DMS153 treated with DMSO at 0.1 percent for 48 hours (cell line): Measurements from ENCODE around the gene SLC43A3.
"Not testable (repeated sequence)": the region's sequence is repeated elsewhere in the genome, so short reads cannot be mapped to it uniquely, and the experiment has no call there.

Experiments used
- DNase-seq: peaks from one replicate; lab custom pipeline; 2025; ENCODE audit not compliant: unreplicated experiment; lab: John Stamatoyannopoulos, UW

SLC43A3 gene

GRCh38 chr11:57407941-57408475 lies 18.9 kb downstream of the SLC43A3 start:
- DNase-seq = no peak

- DNase-seq = no peak
These were observed 19.7 kb downstream of the SLC43A3 start for GRCh38 chr11:57407010-57407920.

DNA sequence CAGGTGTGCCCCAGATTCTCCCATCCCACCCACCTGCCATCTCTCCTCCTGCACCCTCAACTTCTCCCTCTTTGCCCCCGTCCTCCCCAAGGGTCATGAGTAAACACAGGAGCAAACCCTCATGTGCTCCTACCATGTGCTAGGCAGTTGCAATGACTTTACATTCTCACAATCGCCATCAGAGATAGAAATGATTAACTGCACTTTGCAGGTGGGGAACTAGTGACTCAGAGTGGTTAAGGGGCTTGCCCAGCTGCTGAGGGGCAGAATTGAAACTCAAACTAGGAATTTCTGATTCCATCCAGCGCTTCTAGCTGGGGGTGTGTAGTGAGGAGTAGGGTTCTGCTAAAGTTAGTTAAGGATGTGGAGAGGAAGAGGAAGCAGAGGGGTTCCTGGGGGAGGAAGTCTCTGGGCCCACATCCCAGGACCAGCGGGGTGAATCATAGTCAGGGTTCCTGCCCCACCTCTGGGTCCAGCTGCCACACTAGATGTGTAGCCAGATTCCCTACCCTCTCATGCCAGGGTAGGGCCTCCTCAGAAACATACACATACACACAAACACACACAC lies 20.5 kb downstream of the SLC43A3 start:
- DNase-seq = no peak

GRCh38 chr11:57405271-57405860 lies 21.6 kb downstream of the SLC43A3 start:
- DNase-seq = no peak

DNA sequence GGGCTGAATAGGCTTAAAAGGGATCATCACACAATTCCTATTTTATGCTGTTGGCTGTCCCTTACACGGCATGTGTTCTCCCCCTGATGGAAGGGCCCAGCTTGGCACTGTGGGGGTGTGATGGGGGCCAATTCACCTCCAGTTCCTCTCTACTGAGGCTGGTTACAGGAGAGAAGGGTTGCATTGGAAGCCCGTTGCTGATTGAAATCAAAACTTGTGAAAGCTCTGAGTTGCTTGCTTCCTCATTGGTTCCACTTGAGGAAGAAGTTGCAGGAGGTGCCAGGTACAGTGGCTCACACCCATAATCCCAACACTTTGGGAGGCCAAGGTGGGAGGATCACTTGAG lies 23.1 kb downstream of the SLC43A3 start:
- DNase-seq = no peak

DNA sequence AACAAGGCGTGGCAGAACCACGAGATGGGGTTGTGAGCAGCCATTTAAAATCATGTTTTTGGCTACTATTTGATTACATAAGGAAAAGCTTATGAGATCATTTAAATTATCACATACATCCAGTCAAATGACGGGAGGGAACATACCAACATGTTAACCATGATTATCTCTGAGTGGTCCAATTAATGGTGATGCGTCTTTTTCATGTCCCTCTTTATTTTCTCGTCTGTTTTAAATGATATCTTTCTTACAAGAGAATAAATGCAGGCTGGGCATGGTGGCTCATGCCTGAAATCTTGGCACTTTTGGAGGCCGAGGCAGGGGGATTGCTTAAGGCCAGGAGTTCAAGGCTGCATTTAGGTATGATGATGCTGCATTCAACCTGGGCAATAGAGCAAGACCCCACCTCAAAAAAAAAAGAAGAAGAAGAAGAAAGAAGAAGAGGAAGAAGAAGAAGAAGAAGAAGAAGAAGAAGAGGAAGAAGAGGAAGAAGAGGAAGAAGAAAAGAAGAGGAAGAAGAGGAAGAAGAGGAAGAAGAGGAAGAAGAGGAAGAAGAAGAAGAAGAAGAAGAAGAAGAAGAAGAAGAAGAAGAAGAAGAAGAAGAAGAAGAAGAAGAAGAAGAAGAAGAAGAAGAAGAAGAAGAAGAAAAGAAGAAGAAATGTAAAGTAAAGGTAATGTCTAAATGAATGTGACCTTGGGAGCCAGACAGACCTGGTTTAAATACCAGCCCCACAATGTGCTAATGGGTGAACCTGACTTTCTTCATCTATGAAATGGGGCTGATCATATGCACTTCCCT lies 23.7 kb downstream of the SLC43A3 start:
- not testable (repeated sequence) for DNase-seq

DNA sequence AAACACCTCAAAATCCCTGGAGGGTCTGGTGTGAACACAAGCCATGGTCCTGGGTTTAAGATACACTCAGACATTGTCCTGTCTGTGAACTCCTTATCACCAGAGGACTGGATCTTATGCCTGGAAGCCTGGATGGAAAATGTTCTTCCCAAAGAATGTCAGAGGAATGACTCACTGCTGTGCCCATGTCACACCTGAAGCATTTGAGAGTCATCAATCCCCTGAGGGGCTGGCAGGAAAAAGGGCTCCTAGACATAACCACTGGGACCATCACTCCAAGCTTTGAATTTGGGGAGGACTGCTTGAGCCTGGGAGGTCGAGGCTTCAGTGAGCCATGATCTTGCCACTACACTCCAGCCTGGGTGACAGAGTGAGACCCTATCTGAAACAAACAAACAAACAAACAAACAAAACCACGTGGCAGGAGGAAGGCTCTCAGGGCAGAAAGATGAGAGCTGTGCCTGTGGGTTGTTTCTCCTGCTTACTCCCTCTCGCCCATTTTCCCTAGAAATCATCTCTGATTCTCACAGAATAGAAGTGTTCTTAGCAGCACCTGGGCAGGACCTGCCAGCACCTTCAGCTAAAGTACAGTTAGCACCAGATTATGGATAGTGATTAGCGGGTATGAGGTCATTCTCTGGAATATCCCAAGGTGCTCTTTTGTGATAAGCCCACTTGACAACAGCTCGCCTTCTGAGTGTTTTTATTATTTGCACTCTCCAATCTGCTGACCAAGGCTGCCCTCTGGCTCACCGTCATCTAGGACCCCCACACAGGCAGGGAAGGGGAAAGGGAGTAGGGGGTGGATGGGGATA lies 24.5 kb downstream of the SLC43A3 start:
- DNase-seq = no peak

GRCh38 chr11:57399972-57400578 lies 26.8 kb downstream of the SLC43A3 start:
- DNase-seq = no peak

DNA sequence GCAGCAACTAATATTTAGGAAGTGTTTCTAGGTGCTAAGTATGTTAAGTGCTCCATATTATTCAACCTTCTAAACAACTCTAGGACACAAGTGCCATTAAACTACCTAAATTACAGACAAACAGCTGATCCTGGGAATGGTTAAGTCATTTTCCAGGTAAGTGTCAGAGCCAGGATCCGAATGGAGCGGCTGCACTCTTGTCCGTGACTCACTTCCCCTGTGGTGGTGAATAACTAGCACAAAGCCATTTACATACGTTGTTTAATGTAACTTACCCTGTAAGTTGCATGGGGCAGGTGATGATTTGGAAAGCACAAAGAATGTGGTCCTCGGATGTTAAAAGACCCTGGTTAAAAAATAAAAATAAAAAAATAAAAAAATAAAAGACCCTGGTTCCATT lies 27.7 kb downstream of the SLC43A3 start:
- no peak for DNase-seq

- no peak for DNase-seq
These were observed 29.4 kb downstream of the SLC43A3 start for GRCh38 chr11:57397394-57397990.

- DNase-seq = no peak
These were observed 30.2 kb downstream of the SLC43A3 start for GRCh38 chr11:57396744-57397143.

DNA sequence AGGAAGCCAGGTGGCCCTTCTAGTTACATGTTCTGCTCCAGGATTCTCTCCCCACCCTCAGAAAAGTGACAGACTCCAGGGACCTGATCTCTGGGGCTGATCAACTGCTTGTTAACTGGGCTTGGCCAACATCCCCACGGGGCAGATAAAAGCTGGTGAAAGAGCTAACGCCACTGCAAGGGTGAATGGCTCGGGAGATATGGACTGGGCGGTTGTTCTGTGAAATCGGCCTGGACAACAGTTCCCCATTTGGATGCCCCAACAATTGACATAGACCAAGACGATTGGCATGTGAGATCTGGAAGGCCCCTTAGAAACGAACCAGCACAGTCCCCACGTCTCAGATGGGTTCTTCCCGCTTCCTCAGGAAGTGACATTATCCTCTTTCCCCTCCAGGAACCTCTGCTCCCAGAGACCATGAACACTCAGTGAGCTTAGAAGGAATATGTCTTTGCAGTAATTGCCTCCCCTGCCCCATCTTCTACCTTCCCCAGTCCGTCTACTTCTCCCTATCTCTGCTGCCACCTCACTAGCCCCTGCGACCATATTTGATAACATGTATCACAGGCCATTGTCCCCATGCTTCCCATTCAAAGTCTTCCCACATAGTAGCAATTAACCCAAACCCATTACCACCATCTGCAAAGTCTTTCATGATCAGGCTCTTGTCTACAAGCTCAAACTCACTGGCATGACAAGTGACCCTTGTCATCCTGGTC lies 30.9 kb downstream of the SLC43A3 start:
- DNase-seq = no peak

DNA sequence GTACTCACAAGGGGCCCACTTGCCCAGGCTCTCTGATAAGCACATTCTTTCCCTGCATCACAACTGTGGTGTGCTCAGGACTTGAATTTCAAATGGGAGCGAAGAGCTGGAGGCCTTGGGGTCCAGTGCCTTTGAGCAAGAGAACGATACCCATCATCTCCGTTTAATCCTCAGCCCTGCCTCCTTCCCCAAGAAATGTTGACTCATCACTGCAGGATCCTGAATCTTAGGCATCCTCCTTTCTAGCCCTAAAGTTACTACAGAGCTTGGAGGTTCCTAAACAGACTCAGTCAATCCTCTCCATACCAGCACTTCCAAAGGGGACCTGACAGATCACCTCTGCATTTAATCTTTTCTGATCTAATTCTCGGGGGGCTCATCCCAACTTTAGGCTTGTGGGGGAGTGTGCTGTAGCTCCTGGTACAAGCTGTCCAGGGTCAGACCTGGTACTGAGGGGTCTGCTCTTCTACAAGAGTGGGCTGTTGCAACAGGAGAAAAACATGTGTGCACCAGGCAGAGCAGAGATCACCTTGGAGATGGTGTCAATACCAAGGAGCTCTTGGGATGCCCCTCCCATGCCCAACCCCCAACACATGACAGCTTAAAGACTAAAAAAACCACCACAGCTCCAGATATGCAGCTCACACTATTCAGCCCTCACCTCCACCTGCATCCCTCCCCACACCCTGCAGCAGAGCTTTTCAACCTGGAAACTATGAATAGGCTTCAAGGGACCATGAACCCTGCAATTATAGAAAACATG lies 32.5 kb downstream of the SLC43A3 start:
- DNase-seq = no peak

DNA sequence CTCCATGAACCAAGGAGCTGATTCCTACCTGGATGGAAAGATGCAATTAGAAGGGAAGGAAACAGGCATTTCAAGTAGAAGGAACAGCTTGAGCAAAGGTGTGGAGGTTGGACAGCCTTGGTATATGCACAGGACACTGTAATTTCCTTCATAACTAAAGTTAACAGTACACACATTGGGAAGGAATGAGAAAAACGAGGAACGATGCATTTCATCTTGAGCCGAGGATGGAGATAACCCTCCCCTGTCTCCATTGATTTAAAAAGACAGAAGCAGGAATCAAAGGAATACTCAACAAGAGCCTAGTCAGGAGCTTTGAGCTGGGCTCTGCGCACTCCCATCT lies 34.2 kb downstream of the SLC43A3 start:
- DNase-seq = no peak

DNA sequence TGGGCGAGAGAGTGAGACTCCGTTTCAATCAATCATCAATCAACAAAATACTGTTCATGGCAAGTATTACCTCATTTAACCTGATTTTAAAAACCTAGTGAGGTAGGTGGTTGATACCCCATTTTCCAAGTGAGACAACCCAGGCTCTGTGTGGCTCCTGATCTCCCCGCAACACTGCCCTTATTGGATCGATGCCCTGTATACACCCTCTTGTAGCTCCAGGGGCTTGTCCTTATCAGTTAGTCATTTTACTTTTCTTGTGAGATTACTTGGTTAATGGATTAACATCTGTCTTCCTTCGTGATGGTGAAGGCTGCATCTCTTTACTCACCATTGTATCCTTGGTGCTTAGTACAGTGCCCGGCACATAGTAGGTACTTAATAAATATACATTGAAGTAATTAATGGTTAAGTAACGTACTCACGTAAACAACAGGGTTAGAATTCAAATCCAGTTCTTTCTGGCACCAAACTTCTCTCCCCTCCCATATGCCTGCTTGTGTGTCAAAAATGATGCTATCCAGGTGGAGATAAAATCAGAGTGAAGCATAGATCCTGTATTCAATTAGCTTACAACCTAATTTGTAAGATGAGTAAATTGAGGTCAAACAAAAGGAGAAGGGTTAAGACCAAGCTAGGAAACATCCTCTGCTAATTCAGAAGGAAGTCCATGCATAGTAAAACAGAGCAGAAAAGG lies 34.7 kb downstream of the SLC43A3 start:
- DNase-seq = no peak

DNA sequence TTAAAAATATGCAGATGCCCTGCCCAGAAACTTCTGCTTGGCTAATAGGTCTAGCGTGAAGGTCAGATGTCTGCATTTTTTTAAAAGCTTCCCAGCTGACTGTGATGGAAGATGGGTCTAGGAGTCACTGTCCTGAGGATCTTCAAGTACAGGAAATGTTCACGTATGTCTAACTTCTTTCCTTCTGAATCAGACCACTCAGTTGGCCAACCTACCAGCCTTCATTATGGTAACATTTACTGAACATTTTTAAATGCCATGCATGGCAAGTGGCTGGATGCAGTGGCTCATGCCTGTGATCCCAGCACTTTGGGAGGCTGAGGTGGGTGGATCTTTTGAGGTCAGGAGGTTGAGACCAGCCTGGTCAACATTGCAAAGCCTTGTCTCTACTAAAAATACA lies 35.4 kb downstream of the SLC43A3 start:
- no peak for DNase-seq

- no peak for DNase-seq
These were observed 35.8 kb downstream of the SLC43A3 start for GRCh38 chr11:57391111-57391510.

DNA sequence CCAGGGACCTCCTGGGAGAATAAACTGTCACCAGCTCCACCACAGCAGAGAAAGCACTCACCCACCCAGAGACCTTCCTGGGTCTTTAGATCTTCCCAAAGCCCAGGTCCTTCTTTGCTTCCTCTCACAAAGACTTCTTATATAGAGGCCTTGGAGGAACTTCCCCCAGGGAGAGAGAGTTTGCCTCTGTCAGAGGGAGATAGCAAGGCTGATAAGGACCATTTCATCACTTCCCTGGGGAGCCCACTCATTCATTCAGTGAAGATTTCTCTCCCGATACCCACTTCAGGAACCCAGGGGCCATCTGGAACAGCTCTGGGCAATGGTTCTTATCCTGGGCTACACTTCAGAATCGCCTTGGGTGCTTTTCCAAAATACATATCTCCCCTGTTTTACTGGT lies 36.4 kb downstream of the SLC43A3 start, which contains the start of gene PRG2:
PRG2 (minus strand) TSS at position 116 of the 400 bp plus-strand sequence. CDS start 706 bp downstream, outside the sequence.
- DNase-seq = no peak
